GM04503 (cell line): ENCODE results near the gene CRIM1.

ENCODE experiments used
- DNase-seq: peaks from one replicate; pipeline ENCODE4 v3.0.0-alpha.2; 2012; ENCODE audit warnings: low read depth

The CRIM1 gene

DNA sequence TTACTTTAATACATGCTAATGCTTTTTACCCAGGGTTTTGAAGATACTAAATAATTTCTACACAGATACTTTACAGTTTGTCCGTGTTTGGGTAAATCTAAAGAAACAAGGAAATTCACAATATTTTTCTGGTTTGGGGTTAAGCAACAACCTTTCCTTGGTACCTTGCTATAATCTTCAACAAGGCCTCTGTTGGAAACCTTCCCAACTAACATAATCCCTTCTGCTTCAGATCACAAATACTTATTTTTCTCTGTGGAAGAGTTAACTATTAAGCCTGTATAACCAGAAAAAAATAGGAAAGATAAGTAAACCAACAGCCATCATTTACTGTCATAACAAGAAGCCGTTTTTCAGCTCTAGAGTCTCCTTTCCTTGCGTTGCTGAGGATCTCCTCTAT, 227.4 kb downstream of the CRIM1 start:
- no peak for DNase-seq

DNA sequence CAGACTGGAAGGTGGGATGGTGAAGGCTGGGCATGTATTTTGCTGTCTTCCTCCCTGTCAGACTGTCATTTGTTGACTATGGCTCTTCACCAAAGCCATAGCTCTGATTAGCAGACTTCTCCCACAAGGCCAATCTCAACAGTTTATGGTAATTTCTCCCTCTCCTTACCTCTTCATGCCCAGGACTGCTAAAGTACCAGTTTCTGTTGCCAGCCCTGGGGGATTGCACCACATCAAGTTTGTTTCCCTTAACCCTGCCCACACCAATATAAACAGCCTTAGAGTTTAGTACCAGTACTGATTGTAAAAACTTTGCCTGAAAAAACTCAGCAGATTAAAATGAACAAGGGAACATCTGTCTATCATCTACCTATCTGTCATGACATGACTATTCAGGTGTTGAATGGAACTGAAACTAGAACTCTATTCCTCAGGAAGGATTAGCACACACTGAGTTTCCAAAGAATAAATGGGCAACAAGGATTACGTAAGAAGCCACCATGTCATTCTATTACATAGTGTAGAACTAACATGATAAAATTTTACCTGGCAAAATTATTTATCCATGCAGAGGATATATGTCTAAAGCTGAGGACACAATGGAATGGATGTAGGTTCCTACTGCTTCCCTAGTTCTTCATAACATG, 228.7 kb downstream of the CRIM1 start:
- DNase-seq: no peak

DNA sequence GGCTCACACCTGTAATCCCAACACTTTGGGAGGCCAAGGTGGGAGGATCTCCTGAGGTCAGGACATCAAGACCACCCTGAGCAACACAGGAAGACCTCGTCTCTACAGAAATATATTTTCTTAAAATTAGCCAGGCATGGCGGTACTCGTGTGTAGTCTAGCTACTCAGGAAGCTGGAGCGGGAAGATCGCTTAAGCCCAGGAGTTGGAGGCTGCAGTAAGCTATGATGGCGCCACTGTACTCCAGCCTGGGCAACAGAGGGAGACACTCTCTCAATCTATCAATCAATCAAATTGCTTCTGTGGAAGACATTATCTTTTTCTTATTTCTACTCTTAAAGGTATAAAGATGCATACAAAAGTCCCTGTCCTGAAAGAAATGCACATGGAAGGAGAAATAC, 231.1 kb downstream of the CRIM1 start:
- DNase-seq: no peak

DNA sequence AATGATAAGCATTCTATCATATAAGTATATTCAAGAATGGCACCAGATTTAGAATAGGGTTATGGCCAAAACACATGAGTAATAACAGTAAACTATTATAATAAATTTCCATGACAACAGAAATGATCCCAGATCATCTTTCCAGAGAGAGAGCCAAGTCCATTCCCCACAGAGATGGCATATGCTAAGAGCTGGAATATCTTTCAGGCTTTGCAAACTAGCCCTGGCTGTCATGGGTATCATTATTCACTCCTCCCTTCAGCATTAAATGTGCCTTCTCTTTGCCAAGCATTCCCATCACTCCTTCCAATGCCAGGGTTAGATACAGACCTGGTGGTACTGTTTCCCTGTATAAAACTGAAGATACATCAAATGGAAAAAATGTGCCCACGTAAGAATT, 231.5 kb downstream of the CRIM1 start:
- no peak for DNase-seq

DNA sequence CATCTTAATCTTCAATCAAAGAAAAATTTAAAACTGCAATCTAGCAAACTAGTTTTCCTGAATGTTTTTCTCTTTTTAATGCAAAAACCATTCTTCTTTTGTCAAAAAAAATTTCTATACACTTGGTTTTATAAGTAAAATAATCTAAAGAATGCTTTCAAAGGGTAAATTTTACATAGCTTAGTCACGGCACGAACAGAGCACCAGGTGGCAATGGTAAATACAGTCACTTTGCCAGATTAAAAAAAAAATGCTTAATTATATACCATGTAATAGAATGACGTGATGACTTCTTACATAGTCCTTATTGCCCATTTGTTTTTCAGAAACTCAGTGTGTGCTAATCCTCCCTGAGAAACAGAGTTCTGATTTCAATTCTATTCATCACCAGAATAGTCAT, 232.0 kb downstream of the CRIM1 start:
- no peak for DNase-seq

DNA sequence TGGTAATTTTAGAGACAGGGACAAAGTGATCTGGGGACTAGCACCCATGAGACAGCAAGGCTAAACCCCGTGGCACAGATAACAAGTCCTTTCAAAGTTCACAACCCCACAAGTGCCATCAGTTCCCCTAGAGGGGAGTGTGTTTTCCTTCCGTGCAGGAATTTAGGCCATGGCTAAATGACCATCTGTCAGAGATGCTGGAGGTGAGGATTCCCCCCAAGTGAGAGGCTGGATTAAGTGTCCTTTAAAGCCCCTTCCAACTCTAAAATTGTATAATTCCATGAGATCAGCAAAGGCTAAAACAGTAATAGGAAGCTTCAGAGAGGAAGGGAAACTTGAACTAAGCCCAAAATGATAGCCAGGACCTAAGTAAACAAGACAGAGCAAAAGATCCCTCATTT, 233.7 kb downstream of the CRIM1 start:
- DNase-seq: no peak

DNA sequence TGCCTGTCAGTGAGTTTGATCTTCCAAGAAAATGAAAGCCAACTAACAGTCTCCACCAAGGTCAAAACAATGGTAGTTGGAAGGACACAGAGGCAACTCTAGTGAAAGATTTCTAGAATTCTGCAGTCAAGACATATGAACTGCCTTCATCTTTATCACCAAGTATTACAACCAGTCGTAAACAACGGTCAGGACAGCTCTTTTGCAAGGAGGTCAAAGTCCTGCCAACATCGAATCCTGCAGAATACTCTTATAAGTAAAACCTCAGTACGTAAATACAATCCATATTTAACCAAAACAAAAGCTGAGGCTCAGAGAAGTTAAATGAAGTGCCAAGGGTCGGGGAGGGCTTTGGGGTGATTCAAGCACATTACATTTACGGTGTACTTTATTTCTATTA, 239.3 kb downstream of the CRIM1 start:
- DNase-seq: no peak

DNA sequence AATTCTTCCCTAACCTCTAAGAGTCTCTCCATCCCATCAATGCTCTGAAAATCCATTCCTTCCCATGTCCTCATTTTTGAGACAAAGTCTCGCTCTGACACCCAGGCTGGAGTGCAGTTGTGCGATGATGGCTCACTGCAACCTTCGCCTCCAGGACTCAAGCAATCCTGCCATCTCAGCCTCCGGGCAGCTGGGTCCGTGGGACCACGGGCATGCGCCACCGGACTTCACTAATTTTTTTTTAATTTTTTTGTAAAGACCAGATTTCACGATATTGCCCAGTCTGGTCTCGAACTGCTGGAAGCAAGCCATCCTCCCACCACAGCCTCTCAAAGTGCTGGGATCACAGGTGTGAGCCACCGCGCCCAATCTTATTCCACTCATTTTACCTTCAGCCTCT, 240.8 kb downstream of the CRIM1 start:
- no peak for DNase-seq

DNA sequence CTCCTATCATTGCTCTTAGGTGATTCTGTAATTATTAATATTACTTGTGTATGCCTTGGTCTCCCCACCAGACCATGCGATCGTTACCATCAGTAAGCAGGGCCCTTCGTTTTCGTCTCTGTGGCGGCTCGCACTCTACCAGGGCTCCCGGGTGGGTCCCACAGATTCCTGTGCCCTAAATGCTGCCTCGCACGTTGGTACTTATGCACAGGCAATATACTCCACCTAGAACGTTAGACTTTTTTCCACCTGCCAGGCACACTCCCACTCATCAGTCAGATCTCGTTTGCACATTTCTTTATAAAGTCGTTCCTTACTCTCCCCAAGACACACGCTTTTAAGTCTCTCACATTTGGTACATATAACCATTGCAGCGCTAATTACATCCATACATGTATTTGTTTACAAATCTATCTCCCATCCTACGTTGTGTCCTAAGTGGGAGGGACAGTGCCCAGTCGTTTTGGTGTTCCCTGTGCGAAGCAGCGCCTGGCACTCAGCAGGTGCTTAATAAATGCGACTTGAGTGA, 241.5 kb downstream of the CRIM1 start:
- no peak for DNase-seq

DNA sequence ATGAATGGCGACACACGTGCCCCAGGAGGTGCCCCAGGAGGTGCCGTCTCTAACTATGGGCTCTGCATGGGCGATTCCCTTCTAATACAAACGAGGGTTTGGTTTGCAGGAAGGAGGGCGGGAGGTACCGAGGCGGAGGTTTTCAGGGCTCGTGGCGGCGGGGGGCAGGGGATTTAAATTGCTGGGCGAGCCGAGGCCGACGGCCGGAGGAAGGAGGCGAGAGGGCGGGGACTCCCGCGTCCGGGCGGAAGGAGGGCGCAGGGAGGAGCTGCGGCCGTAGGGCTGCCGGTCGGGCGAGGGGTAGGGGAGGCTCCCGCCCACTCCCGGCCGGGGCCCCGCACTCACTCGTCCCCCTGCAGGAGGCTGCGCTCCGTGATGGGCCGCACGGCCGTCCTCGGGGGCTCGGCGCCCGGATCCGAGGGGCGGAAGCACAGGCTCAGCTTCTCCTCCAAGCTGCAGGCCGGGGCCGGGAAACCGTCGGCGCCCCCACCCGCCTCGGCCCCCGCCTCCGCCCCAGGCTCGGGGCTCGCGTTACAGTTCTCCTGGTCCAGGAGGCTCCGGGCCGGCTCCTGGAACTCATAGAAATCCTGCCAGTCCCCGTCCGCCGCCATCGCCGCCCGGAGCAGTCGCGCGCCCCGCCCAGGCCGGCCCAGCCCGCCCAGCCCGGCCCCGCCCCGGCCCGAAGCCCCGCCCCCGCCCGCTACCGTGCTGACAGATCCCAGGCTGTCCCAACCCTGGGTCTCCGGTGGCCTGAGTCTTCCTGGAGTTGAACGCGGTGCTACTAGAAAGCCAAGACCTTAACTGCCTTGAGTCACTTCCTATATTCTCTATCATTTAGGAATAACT, 242.2 kb downstream of the CRIM1 start, which contains the start of gene FEZ2:
Gene FEZ2 (minus strand): TSS at position 637 of the 846 bp plus-strand sequence. CDS start 26 bp downstream, at position 611.
- DNase-seq: no peak
